Keratinocyte (primary cell): ENCODE results near the gene CIB4. TPM values are rescaled to one million over a fixed set of nuclear protein-coding genes. Genes with fewer than 3 reads are reported as not detected.

ENCODE experiments used
- DNase-seq: peaks from one replicate; pipeline ENCODE4 v3.0.0-alpha.2; 2011; ENCODE audit warnings: low read depth, missing footprints, low spot score
- FAIRE-seq: peaks from 2 replicates; lab custom pipeline; 2011; peaks lifted over from hg19 to GRCh38; lab: Jason Lieb, UNC
- H2AFZ ChIP-seq: 2 replicates; pipeline ENCODE4 v1.6.0; 2012; ENCODE audit warnings: low read length, control low read depth, inconsistent platforms; ENCODE audit not compliant: control insufficient read depth
- H3K27ac ChIP-seq: 2 replicates; pipeline ENCODE4 v1.5.1; 2011; ENCODE audit warnings: low read length; ENCODE audit not compliant: control insufficient read depth, insufficient read depth
- H3K27me3 ChIP-seq: 3 replicates; pipeline ENCODE4 v1.6.0; 2011; ENCODE audit warnings: low read length; ENCODE audit not compliant: control insufficient read depth, insufficient read depth; ENCODE audit errors: extremely low read depth
- H3K36me3 ChIP-seq, 2 experiments: 2 replicates in 1 of 2; 3 replicates in 1 of 2; pipeline ENCODE4 v1.5.1; 2011; ENCODE audit warnings: low read length in 2 of 2, mild to moderate bottlenecking in 1 of 2; ENCODE audit not compliant: control insufficient read depth in 2 of 2, insufficient read depth in 2 of 2; ENCODE audit errors: extremely low read depth in 1 of 2
- H3K4me1 ChIP-seq: 3 replicates; pipeline ENCODE4 v1.5.1; 2011; ENCODE audit warnings: low read length; ENCODE audit not compliant: control insufficient read depth, insufficient read depth; ENCODE audit errors: extremely low read depth
- H3K4me2 ChIP-seq: 3 replicates; pipeline ENCODE4 v1.6.0; 2011; ENCODE audit warnings: low read depth, low read length; ENCODE audit not compliant: control insufficient read depth, insufficient read depth; ENCODE audit errors: extremely low read depth
- H3K4me3 ChIP-seq, 3 experiments: fragments of 200-600 bp in 1 of 3; sonication (generic) in 1 of 3; 2 replicates in 2 of 3; 3 replicates in 1 of 3; pipeline ENCODE4 v1.5.1; 2011 to 2016; ENCODE audit warnings: low read length in 3 of 3, mild to moderate bottlenecking in 3 of 3, control low read depth in 2 of 3, inconsistent platforms in 1 of 3, low read depth in 1 of 3, mixed read lengths in 1 of 3, mixed run types in 1 of 3, moderate library complexity in 1 of 3; ENCODE audit not compliant: control insufficient read depth in 2 of 3, insufficient read depth in 2 of 3; ENCODE audit errors: extremely low read depth in 1 of 3
- H3K79me2 ChIP-seq: 2 replicates; pipeline ENCODE4 v1.6.0; 2012; ENCODE audit warnings: low read length; ENCODE audit not compliant: control insufficient read depth, insufficient read depth
- H3K9ac ChIP-seq: 3 replicates; pipeline ENCODE4 v1.6.0; 2011; ENCODE audit warnings: low read length; ENCODE audit not compliant: control insufficient read depth, insufficient read depth; ENCODE audit errors: extremely low read depth
- H3K9me1 ChIP-seq: 3 replicates; pipeline ENCODE4 v1.6.0; 2011; ENCODE audit warnings: low read length; ENCODE audit not compliant: control insufficient read depth, insufficient read depth; ENCODE audit errors: extremely low read depth
- H3K9me3 ChIP-seq: 2 replicates; pipeline ENCODE4 v1.5.1; 2012; ENCODE audit warnings: low read depth, low read length; ENCODE audit not compliant: control insufficient read depth
- H4K20me1 ChIP-seq: 3 replicates; pipeline ENCODE4 v1.6.0; 2011; ENCODE audit warnings: low read length; ENCODE audit not compliant: control insufficient read depth, insufficient read depth; ENCODE audit errors: extremely low read depth
- CTCF ChIP-seq, 3 experiments: IDR thresholded peaks in 1 of 3; conservative IDR thresholded peaks in 1 of 3; optimal IDR thresholded peaks in 1 of 3; 2 replicates in 2 of 3; 3 replicates in 1 of 3; pipeline versions ENCODE3 to v1.5.1; 2011; ENCODE audit warnings: low read length in 3 of 3, mild to moderate bottlenecking in 3 of 3, moderate library complexity in 2 of 3, control low read depth in 1 of 3, inconsistent platforms in 1 of 3; ENCODE audit not compliant: insufficient read depth in 2 of 3; ENCODE audit errors: extremely low read depth in 1 of 3
- EZH2 ChIP-seq: IDR thresholded peaks from one replicate; pipeline ENCODE4 v1.6.1; 2012; ENCODE audit warnings: inconsistent platforms, mild to moderate bottlenecking, low read length, moderate library complexity
- dilution Hi-C: fragments of 300-500 bp; cut with MboI; formaldehyde crosslinking; loops from one replicate; pipeline ENCODE4 v1.7.0; 2020; ENCODE audit warnings: low sequenced_read_pairs; ENCODE audit not compliant: extremely low pct_ligation_motif_present
- polyA plus RNA-seq, 5 experiments: library from polyadenylated mRNA; depleted of rRNA in 3 of 5; stranded (reverse) in 3 of 5; stranded (forward) in 1 of 5; unstranded in 1 of 5; fragments of >200 nt; gene quantifications; 1 replicate in 1 of 5; 2 replicates in 3 of 5; 3 replicates in 1 of 5; pipeline versions ENCODE4 v1.2.1 to v1.2.3, GENCODE V29; 2011 to 2012; ENCODE audit warnings: missing spikeins in 2 of 5, low read depth in 1 of 5, low replicate concordance in 1 of 5

CIB4 gene
- polyA plus RNA-seq, 1 donor (not counting 4 experiments of a cell fraction or from before 2014, with no cell fraction given): not detected

GRCh38 chr2:26542194-26542455, 99.0 kb downstream of the CIB4 start:
- Histone ChIP-seq H3K79me2 (no peaks in the 10 kb centered on the region), H3K9ac (no peak overlapping the region), H3K4me2 (no peak overlapping the region), H3K27me3 (peaks cover 20% of the 10 kb centered on the region), H3K4me3 (no peak overlapping the region), H3K27ac (no peak overlapping the region), H2AFZ (no peak overlapping the region), H4K20me1 (no peaks in the 10 kb centered on the region), H3K9me3 (no peaks in the 10 kb centered on the region), H3K9me1 (no peaks in the 10 kb centered on the region), H3K4me1 (no peaks in the 10 kb centered on the region), H3K36me3 (no peaks in the 10 kb centered on the region)
- TF ChIP-seq CTCF (optimal IDR thresholded peaks at IDR 0.05 in 1 of 3, IDR thresholded peaks at IDR 0.05 in 1 of 3, conservative IDR thresholded peaks at IDR 0.05 in 1 of 3; ENCODE audit: extremely low read depth in 1 of 3, insufficient read depth in 2 of 3, low read length in 3 of 3) (no peak), EZH2 (no peak)
- FAIRE-seq: no peak
- dilution Hi-C loops: no loop called here
- DNase-seq: no peak

GRCh38 chr2:26541401-26542193, 99.6 kb downstream of the CIB4 start:
- DNase-seq (no peak), FAIRE-seq (no peak)
- dilution Hi-C loops: no loop called here
- Histone ChIP-seq H3K4me1 (no peaks in the 10 kb centered on the region), H2AFZ (no peak overlapping the region), H3K27ac (no peak overlapping the region), H3K9me1 (no peaks in the 10 kb centered on the region), H4K20me1 (no peaks in the 10 kb centered on the region), H3K4me3 (no peak overlapping the region), H3K36me3 (no peaks in the 10 kb centered on the region), H3K9me3 (no peaks in the 10 kb centered on the region), H3K27me3 (peaks cover 20% of the 10 kb centered on the region), H3K79me2 (no peaks in the 10 kb centered on the region), H3K4me2 (no peak overlapping the region), H3K9ac (no peak overlapping the region)
- TF ChIP-seq EZH2 (no peak), CTCF (optimal IDR thresholded peaks at IDR 0.05 in 1 of 3, IDR thresholded peaks at IDR 0.05 in 1 of 3, conservative IDR thresholded peaks at IDR 0.05 in 1 of 3; ENCODE audit: extremely low read depth in 1 of 3, insufficient read depth in 2 of 3, low read length in 3 of 3) (no peak)
